Colonic mucosa (tissue), 4 donors: ENCODE results near the gene DCAF5. TPM values are rescaled to one million over a fixed set of nuclear protein-coding genes. Genes with fewer than 3 reads are reported as not detected.

Experiments used
- DNase-seq: peaks from one replicate; pipeline ENCODE4 v3.0.0-alpha.2; 2020
- H3K27ac ChIP-seq: fragments of 200-600 bp; one replicate; pipeline ENCODE4 v1.8.0; 2021
- H3K27me3 ChIP-seq: fragments of 200-600 bp; one replicate; pipeline ENCODE4 v1.8.0; 2021
- H3K36me3 ChIP-seq: fragments of 200-600 bp; one replicate; pipeline ENCODE4 v1.8.0; 2021
- H3K4me1 ChIP-seq: fragments of 200-600 bp; one replicate; pipeline ENCODE4 v1.8.0; 2021; ENCODE audit warnings: mild to moderate bottlenecking
- H3K4me3 ChIP-seq: fragments of 200-600 bp; one replicate; pipeline ENCODE4 v1.8.0; 2021
- H3K9ac ChIP-seq, 2 donors: one replicate each; pipeline ENCODE4 v1.7.0; 2013; ENCODE audit warnings: control low read depth in 2 of 2, low read depth in 2 of 2, low read length in 2 of 2
- H3K9me3 ChIP-seq: fragments of 200-600 bp; one replicate; pipeline ENCODE4 v1.8.0; 2021
- intact Hi-C: fragments of 100-400 bp; cut with DNase I; formaldehyde crosslinking; loops from one replicate; pipeline ENCODE4 v1.14.1; 2022
- total RNA-seq, 2 donors: library from RNA; stranded (reverse); fragmentation: NEBNext Ultra II Directional in 1 of 2; extraction: Animal tissue kit (Norgen Biotek cat#: 25700) in 1 of 2; gene quantifications; one replicate each; pipeline ENCODE4 v1.2.1, GENCODE V29; 2021
- TF ChIP-seq, protein P1 (sequence below): fragments of 200-600 bp; IDR thresholded peaks from one replicate; pipeline ENCODE4 v1.8.0; 2022; ENCODE audit warnings: antibody characterized with exemption, mild to moderate bottlenecking
- donor health status: healthy.
- donor health status: DM: no; HTN: no; CAD: no.
- donor health status: DM: no; HTN: no; CAD: no.

Gene DCAF5
- total RNA-seq, 2 donors from 2014 or later = 29.9 to 41.6 TPM

DNA sequence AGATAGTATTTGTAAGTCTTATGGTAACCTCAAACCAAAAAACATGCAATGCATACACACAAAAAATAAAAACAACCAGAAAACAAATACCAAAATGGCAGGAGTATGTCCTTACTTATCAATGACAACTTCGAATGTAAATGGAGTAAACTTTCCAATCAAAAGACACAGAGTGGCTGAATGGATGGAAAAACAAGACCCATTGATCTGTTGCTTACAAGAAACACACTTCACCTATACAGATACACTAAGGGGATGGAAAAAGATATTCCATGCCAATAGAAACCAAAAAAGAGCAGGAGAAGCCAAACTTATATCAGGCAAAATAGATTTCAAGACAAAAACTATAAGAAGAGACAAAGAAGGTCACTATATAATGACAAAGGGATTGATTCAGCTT, 8.7 kb upstream of the DCAF5 start:
- Histone ChIP-seq H3K36me3 (no peaks in the 10 kb centered on the region), H3K9me3 (no peaks in the 10 kb centered on the region), H3K27me3 (no peaks in the 10 kb centered on the region), H3K4me1 (no peaks in the 10 kb centered on the region), H3K9ac (no peak overlapping the region), H3K27ac (no peak overlapping the region), H3K4me3 (no peak overlapping the region)
- no peak for DNase-seq
- intact Hi-C loops = no loop called here
- TF ChIP-seq, protein P1, sequence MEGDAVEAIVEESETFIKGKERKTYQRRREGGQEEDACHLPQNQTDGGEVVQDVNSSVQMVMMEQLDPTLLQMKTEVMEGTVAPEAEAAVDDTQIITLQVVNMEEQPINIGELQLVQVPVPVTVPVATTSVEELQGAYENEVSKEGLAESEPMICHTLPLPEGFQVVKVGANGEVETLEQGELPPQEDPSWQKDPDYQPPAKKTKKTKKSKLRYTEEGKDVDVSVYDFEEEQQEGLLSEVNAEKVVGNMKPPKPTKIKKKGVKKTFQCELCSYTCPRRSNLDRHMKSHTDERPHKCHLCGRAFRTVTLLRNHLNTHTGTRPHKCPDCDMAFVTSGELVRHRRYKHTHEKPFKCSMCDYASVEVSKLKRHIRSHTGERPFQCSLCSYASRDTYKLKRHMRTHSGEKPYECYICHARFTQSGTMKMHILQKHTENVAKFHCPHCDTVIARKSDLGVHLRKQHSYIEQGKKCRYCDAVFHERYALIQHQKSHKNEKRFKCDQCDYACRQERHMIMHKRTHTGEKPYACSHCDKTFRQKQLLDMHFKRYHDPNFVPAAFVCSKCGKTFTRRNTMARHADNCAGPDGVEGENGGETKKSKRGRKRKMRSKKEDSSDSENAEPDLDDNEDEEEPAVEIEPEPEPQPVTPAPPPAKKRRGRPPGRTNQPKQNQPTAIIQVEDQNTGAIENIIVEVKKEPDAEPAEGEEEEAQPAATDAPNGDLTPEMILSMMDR = no peak

DNA sequence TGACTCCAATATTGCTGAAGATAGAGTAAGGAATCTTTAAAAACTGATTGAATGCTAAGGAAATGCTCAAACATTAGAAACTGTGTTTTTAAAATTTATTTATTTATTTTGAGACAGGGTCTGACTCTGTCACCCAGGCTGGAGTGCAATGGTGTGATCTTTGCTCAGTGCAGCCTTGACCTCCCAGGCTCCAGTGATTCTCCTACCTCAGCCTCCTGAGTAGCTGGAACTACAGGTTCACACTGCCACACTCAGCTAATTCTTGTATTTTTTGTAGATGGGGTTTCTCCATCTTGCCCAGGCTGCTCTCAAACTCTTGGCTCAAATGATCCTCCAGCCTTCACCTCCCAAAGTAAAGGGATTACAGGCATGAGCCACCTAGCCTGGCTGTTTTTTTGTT, 3.3 kb upstream of the DCAF5 start:
- Histone ChIP-seq H3K4me3 (no peak overlapping the region), H3K27me3 (no peaks in the 10 kb centered on the region), H3K36me3 (no peaks in the 10 kb centered on the region), H3K9ac (no peak overlapping the region), H3K9me3 (no peaks in the 10 kb centered on the region), H3K4me1 (no peaks in the 10 kb centered on the region), H3K27ac (no peak overlapping the region)
- TF ChIP-seq, protein P1 = no peak
- DNase-seq = no peak
- intact Hi-C loops = no loop called here

DNA sequence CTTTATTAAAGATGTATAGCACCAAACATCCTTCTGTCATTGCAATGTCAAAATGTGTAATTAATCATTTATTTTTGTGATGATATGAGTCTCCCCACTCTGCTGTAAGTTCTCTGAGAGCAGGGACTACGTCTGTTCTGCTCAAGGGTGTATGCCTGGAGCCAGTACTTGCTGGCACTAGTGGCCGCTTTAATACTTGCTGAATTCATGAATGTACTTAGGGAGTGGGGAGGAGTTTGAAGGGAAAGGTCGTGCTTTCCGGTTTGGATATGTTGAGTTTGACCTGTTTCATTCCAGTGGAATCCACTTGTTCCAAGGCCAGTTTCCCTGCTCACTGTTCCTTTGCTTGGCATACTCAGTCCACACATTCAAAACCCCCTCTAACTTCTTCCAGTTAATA, 1.9 kb upstream of the DCAF5 start:
- Histone ChIP-seq H3K9ac (no peak overlapping the region), H3K4me1 (no peaks in the 10 kb centered on the region), H3K4me3 (no peak overlapping the region), H3K27me3 (no peaks in the 10 kb centered on the region), H3K27ac (no peak overlapping the region), H3K36me3 (no peaks in the 10 kb centered on the region), H3K9me3 (no peaks in the 10 kb centered on the region)
- TF ChIP-seq, protein P1 = no peak
- DNase-seq = no peak
- intact Hi-C loops = no loop called here

DNA sequence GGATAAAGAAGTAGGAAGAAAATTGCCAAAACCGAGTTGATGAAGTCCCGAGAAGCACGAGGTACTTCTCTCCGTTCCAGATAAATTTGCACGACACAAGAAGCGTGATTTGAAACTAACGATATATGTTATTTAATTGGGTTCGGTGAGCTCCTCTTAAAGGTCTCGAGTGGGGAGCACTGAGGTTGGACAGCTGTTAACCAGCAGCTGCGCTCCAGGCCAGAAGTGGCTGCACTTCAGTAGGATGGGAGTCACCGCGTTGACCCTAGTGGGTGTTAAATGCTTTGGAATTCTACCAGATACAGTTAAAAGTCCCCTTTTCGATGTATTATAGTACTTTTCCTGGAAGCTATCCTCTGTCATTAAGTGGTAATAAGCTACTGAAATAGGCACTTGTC, 953 bp upstream of the DCAF5 start:
- H3K27ac ChIP-seq = peak overlapping the region; percentile 91
- H3K27me3 ChIP-seq = no peaks in the 10 kb centered on the region
- no peaks in the 10 kb centered on the region for H3K4me1 ChIP-seq
- H3K9me3 ChIP-seq = no peaks in the 10 kb centered on the region
- no peaks in the 10 kb centered on the region for H3K36me3 ChIP-seq
- peak overlapping the region; percentile 78 for H3K4me3 ChIP-seq
- peak; percentile 39 for DNase-seq
- intact Hi-C loops = no loop called here
- H3K9ac ChIP-seq = peak overlapping the region in 1 of 2 donors; percentile 58
- TF ChIP-seq, protein P1 = no peak

DNA sequence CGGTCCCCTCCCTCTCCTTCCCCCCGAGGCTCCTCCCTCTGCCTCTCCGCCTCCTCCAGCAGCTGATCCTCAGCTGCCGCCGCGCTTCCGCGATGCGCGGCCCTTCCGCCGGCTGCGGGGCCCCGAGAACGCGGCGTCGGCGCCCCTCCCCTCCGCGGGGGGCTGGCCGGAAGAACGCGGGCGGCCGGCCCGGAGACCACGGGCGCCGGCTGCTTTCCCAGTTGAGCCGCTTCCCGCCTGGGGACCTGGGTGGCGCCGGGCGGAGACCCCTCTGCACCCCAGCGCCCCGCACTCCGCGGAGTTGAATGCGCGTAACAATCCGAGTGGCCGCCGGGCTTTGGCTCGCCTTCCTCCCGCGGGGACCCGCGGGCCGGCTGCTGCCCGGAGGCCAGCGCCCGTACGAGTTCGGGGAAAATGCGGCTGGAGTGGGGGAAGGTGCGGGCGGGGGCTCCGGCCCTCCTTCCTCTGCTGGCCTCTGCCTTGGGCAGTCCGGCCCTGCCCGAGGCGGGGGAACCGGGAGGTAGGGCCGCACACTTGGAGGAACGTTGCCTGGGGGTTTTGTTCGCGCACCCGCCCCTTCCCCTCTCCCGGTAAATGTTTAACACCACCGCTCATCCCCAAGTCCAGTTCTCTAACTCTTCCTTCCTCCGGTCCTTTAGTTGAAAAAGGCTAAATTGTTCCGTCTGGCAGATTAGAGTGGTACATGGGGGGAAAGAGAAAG, 393 bp upstream of the DCAF5 start:
- H3K27ac ChIP-seq = peak overlapping the region; percentile 91
- no peaks in the 10 kb centered on the region for H3K36me3 ChIP-seq
- H3K9me3 ChIP-seq = no peaks in the 10 kb centered on the region
- peak; percentile 38 for DNase-seq
- H3K9ac ChIP-seq = peak overlapping the region; percentile 58 to 91
- H3K4me3 ChIP-seq = peak overlapping the region; percentile 78
- TF ChIP-seq, protein P1 = no peak
- intact Hi-C loops = no loop called here
- H3K27me3 ChIP-seq = no peaks in the 10 kb centered on the region
- no peaks in the 10 kb centered on the region for H3K4me1 ChIP-seq
